Bronchial epithelial cell (primary cell): Measurements from ENCODE around the gene KPNB1. TPM values are rescaled to one million over a fixed set of nuclear protein-coding genes. Genes with fewer than 3 reads are reported as not detected.
"Not testable (repeated sequence)": the region's sequence is repeated elsewhere in the genome, so short reads cannot be mapped to it uniquely, and the experiment has no call there.

Experiments
- DNase-seq: peaks from one replicate; pipeline ENCODE4 v3.0.0-alpha.2; 2010; ENCODE audit warnings: low read depth
- FAIRE-seq: peaks from 2 replicates; lab custom pipeline; 2011; peaks lifted over from hg19 to GRCh38; lab: Jason Lieb, UNC
- H3K27me3 ChIP-seq: 2 replicates; pipeline ENCODE4 v1.5.1; 2011; ENCODE audit warnings: low read length; ENCODE audit not compliant: control insufficient read depth, insufficient read depth
- H3K36me3 ChIP-seq: 2 replicates; pipeline ENCODE4 v1.5.1; 2011; ENCODE audit warnings: low read length; ENCODE audit not compliant: control insufficient read depth, insufficient read depth
- H3K4me3 ChIP-seq: 2 replicates; pipeline ENCODE4 v1.5.1; 2011; ENCODE audit warnings: mild to moderate bottlenecking, low read depth, low read length, control low read depth
- total RNA-seq: library from RNA; depleted of rRNA; stranded (reverse); fragments of >200 nt; gene quantifications from 2 replicates; pipeline ENCODE4 v1.2.1, GENCODE V29; 2014
- TF ChIP-seq, protein P1 (sequence below): IDR thresholded peaks from 2 replicates; pipeline ENCODE4 v1.5.1; 2011; ENCODE audit warnings: mild to moderate bottlenecking, moderate library complexity, low read length, control low read depth, inconsistent platforms; ENCODE audit not compliant: insufficient read depth, severe bottlenecking

The KPNB1 gene
- total RNA-seq, 1 donor from 2014 or later, result 279 TPM

GRCh38 chr17:47676199-47676472 lies 26.4 kb downstream of the KPNB1 start:
- peaks cover 33% of the 10 kb centered on the region for H3K36me3 ChIP-seq
- TF ChIP-seq, protein P1, sequence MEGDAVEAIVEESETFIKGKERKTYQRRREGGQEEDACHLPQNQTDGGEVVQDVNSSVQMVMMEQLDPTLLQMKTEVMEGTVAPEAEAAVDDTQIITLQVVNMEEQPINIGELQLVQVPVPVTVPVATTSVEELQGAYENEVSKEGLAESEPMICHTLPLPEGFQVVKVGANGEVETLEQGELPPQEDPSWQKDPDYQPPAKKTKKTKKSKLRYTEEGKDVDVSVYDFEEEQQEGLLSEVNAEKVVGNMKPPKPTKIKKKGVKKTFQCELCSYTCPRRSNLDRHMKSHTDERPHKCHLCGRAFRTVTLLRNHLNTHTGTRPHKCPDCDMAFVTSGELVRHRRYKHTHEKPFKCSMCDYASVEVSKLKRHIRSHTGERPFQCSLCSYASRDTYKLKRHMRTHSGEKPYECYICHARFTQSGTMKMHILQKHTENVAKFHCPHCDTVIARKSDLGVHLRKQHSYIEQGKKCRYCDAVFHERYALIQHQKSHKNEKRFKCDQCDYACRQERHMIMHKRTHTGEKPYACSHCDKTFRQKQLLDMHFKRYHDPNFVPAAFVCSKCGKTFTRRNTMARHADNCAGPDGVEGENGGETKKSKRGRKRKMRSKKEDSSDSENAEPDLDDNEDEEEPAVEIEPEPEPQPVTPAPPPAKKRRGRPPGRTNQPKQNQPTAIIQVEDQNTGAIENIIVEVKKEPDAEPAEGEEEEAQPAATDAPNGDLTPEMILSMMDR, result no peak
- no peak overlapping the region for H3K4me3 ChIP-seq
- no peaks in the 10 kb centered on the region for H3K27me3 ChIP-seq
- no peak for DNase-seq
- FAIRE-seq, result no peak

- TF ChIP-seq, protein P1, result no peak
- Histone ChIP-seq H3K4me3 (no peak overlapping the region), H3K36me3 (peaks cover 34% of the 10 kb centered on the region), H3K27me3 (no peaks in the 10 kb centered on the region)
- FAIRE-seq, result no peak
- DNase-seq, result no peak
Measured at GRCh38 chr17:47676510-47677165, 26.9 kb downstream of the KPNB1 start.

- Histone ChIP-seq H3K27me3 (no peaks in the 10 kb centered on the region), H3K36me3 (peaks cover 39% of the 10 kb centered on the region), H3K4me3 (no peak overlapping the region)
- FAIRE-seq (no peak), DNase-seq (no peak)
- TF ChIP-seq, protein P1, result no peak
Measured at GRCh38 chr17:47678196-47678595, 28.5 kb downstream of the KPNB1 start.

DNA sequence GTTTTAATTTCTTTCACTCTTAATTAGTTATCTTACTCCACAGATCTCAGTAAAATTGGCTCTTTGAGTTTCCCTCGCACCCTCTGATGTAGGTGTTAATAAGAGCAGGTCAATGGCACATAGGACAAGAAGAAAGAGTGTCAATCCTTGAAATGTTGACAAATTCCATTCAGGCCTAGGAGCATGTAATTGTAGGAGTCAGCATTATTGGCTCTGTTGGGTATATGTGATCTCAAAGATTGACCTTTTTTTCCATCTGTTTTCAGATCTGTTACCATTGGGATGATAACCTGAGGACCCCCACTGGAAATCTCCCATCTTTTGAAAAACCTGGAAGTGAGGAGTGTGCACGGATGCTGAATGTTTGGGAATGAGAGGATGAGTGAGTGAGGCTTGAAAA lies 32.4 kb downstream of the KPNB1 start:
- no peaks in the 10 kb centered on the region for H3K27me3 ChIP-seq
- H3K36me3 ChIP-seq, result peaks cover 29% of the 10 kb centered on the region
- no peak overlapping the region for H3K4me3 ChIP-seq
- TF ChIP-seq, protein P1, result no peak
- FAIRE-seq, result no peak
- no peak for DNase-seq

DNA sequence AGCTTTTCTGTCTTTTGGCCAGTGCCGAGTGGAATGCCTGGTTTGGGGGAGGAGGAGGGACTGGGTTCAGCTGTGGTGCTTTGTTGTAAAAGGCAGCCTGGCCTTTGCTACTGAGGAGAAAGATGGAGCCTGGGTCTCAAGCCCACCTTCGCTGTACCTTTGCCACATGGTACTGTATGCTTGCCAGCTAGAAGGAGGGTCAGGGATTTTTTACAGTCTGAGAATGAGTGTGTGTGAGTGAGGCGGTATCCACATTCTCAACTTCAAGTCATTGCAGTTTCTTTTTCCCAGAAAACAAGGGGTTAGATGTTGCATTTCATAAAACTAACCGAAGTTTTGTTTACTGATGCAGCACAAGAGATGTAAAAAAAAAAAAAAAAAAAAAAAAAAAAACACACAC lies 33.0 kb downstream of the KPNB1 start:
- not testable (repeated sequence) for DNase-seq, FAIRE-seq, H3K4me3 ChIP-seq, H3K27me3 ChIP-seq
- H3K36me3 ChIP-seq, result peaks cover 26% of the 10 kb centered on the region

DNA sequence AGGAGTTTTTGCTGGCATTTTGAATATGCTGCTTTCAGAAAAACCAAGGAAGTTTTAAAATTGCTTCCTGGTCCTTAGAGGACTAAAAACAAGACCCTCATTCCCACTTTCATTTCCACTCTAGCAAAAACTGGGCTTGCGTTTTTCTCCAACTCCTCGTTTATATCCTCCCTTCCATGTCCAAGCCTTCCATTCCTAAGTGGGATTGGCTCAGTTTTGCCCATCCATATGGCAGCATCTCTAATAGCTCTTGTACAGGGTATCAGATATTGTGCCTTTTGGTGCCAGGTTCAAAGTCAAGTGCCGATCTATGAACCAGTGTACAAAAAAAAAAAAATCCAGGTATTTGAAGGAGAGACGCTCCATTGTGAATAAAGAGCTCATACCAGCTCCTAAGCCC lies 34.3 kb downstream of the KPNB1 start:
- Histone ChIP-seq H3K27me3 (no peaks in the 10 kb centered on the region), H3K4me3 (no peak overlapping the region), H3K36me3 (peaks cover 18% of the 10 kb centered on the region)
- DNase-seq (no peak), FAIRE-seq (no peak)
- TF ChIP-seq, protein P1, result no peak
